ENCODE data around the gene TNRC6C. TPM values are rescaled to one million over a fixed set of nuclear protein-coding genes. Genes with fewer than 3 reads are reported as not detected.

TNRC6C gene
- total and polyA plus RNA-seq, 2 of the 13 experiments (the other 11 are each of a cell fraction or from before 2014, with no cell fraction given) = 0.66 to 4.9 TPM

DNA sequence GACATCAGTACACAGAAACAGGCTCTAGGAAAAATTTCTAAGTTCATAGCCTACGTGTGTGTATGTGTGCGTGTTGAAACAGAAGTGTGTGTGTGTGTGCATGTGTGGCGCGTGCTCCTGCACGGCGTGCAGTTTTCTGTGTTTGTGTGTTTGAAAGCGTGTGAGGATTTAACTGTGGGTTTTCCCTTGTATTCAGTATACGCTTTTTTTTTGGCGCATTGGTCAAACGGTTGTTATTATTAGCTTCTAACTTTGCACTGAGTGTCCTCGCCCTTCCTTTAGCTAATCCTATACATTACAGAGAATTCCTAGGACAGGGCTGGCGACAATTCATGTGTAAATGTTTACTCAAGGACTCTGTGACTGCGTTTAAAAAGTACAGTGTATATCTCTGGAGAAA, 147.0 kb downstream of the TNRC6C start (continued):
- TF ChIP-seq ZNF800 (CRISPR knock-in tag; IDR thresholded peaks at IDR 0.05) = no peak
- no peak for TF ChIP-seq ZNF101 (CRISPR knock-in tag; IDR thresholded peaks at IDR 0.05; ENCODE audit: borderline replicate concordance, low read depth)
- no peak for TF ChIP-seq ZNF563 (CRISPR knock-in tag; IDR thresholded peaks at IDR 0.05)
- TF ChIP-seq ZNF10 (CRISPR knock-in tag; IDR thresholded peaks at IDR 0.05; ENCODE audit: borderline replicate concordance, low read depth) = no peak
- TF ChIP-seq, protein P1, sequence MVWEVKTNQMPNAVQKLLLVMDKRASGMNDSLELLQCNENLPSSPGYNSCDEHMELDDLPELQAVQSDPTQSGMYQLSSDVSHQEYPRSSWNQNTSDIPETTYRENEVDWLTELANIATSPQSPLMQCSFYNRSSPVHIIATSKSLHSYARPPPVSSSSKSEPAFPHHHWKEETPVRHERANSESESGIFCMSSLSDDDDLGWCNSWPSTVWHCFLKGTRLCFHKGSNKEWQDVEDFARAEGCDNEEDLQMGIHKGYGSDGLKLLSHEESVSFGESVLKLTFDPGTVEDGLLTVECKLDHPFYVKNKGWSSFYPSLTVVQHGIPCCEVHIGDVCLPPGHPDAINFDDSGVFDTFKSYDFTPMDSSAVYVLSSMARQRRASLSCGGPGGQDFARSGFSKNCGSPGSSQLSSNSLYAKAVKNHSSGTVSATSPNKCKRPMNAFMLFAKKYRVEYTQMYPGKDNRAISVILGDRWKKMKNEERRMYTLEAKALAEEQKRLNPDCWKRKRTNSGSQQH (CRISPR knock-in tag; IDR thresholded peaks at IDR 0.05; ENCODE audit: low read depth) = no peak
- TF ChIP-seq ATAD3A (CRISPR knock-in tag; IDR thresholded peaks at IDR 0.05) = no peak
- TF ChIP-seq ZSCAN12 (CRISPR knock-in tag; IDR thresholded peaks at IDR 0.05) = no peak
- no peak for TF ChIP-seq GLMP (CRISPR knock-in tag; IDR thresholded peaks at IDR 0.05; ENCODE audit: borderline replicate concordance)
- no peak for TF ChIP-seq HNRNPUL1 (IDR thresholded peaks at IDR 0.05; ENCODE audit: low read depth, low read length)
- no peak for TF ChIP-seq ZNF782 (CRISPR knock-in tag; IDR thresholded peaks at IDR 0.05; ENCODE audit: borderline replicate concordance)
- no peak for TF ChIP-seq GZF1 (CRISPR knock-in tag; IDR thresholded peaks at IDR 0.05)
- no peak for TF ChIP-seq FOSL2 (CRISPR knock-in tag; IDR thresholded peaks at IDR 0.05)
- TF ChIP-seq ZNF138 (CRISPR knock-in tag; IDR thresholded peaks at IDR 0.05; ENCODE audit: low read depth) = no peak
- TF ChIP-seq NONO (IDR thresholded peaks at IDR 0.05) = no peak
- TF ChIP-seq NONO (CRISPR knock-in tag; conservative IDR thresholded peaks at IDR 0.05) = no peak
- TF ChIP-seq ZC3H4 (CRISPR knock-in tag; IDR thresholded peaks at IDR 0.05; ENCODE audit: borderline replicate concordance) = no peak
- no peak for TF ChIP-seq ETS1 (CRISPR knock-in tag; IDR thresholded peaks at IDR 0.05)
- TF ChIP-seq CSRNP1 (CRISPR knock-in tag; IDR thresholded peaks at IDR 0.05) = no peak
- TF ChIP-seq, protein P2, sequence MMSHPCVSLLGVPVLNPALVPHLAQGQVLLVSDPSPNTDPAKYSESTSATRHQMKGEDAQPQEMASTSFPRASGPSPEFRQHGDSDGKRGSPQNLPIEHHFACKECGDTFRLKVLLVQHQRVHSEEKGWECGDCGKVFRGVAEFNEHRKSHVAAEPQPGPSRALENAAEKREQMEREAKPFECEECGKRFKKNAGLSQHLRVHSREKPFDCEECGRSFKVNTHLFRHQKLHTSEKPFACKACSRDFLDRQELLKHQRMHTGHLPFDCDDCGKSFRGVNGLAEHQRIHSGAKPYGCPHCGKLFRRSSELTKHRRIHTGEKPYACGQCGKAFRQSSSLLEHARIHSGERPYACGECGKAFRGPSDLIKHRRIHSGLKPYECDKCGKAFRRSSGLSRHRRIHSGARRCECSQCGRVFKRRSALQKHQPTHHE (CRISPR knock-in tag; IDR thresholded peaks at IDR 0.05; ENCODE audit: borderline replicate concordance) = no peak
- TF ChIP-seq HDAC1 (CRISPR knock-in tag; IDR thresholded peaks at IDR 0.05) = no peak
- no peak for TF ChIP-seq SP4 (CRISPR knock-in tag; IDR thresholded peaks at IDR 0.05)
- TF ChIP-seq SP2 (CRISPR knock-in tag; IDR thresholded peaks at IDR 0.05) = no peak
- TF ChIP-seq ZNF431 (CRISPR knock-in tag; IDR thresholded peaks at IDR 0.05; ENCODE audit: borderline replicate concordance, low read depth) = no peak
